Measurements from ENCODE around the gene OXSM.

Gene OXSM

DNA sequence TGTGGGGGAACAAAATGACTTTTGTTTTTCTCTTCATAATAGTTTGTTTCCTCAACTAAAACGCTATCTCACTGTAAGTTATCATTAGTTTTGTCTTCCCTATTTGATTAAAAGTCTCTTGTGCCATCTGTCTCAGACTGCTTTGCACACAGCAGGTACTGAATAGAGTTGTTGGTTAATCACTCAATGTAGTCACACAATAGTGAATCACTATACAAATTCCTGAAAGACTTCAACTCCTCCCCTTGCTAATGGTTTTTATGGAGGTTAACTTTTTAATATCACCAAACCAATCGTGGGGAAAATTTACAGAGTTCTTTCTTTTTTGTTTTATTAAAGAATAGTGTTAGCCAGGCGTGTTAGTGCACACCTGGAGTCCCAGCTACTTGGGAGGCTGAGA, 4.1 kb upstream of the OXSM start:
- H3K4me1 ChIP-seq (ENCODE audit: control insufficient read depth in 2 of 2, insufficient read depth in 1 of 2, low read depth in 1 of 2, low read length in 2 of 2): peaks cover 0 to 3% of the 10 kb centered on the region in 2 donors
- H3K27me3 ChIP-seq (ENCODE audit: control insufficient read depth in 3 of 3, insufficient read depth in 3 of 3, low read depth in 1 of 3, low read length in 3 of 3): no peaks in the 10 kb centered on the region
- no peak overlapping the region for H3K4me2 ChIP-seq (ENCODE audit: insufficient read depth, low read length, poor library complexity, severe bottlenecking)
- no peak overlapping the region for H3K14ac ChIP-seq (ENCODE audit: low read length)
- WGBS, 2 donors (ENCODE audit: extremely low coverage in 2 of 2, insufficient read length in 2 of 2, insufficient replicate concordance in 1 of 2): no CpG with 5 or more reads among the region's 3 CpGs
- H2BK120ac ChIP-seq (ENCODE audit: low read depth, low read length): no peak overlapping the region
- no peak overlapping the region for H2AFZ ChIP-seq (ENCODE audit: low read length)
- no peak overlapping the region for H2BK5ac ChIP-seq (ENCODE audit: low read length)
- DNase-seq (ENCODE audit: low spot score): no peak
- no peak overlapping the region for H3K27ac ChIP-seq (replicated peaks; ENCODE audit: low read length)
- no peak overlapping the region for H3K23ac ChIP-seq (ENCODE audit: low read depth, low read length, poor library complexity)
- no peak overlapping the region for H3K18ac ChIP-seq (ENCODE audit: low read length)
- no peaks in the 10 kb centered on the region for H3K9me3 ChIP-seq (replicated peaks in 1 of 2; ENCODE audit: control insufficient read depth in 2 of 2, insufficient read depth in 1 of 2, low read depth in 1 of 2, low read length in 2 of 2)
- H3K4me3 ChIP-seq (ENCODE audit: low read length in 2 of 2): no peak overlapping the region
- H3K79me1 ChIP-seq (ENCODE audit: low read depth, low read length): no peaks in the 10 kb centered on the region
- no peak overlapping the region for H3K9ac ChIP-seq (ENCODE audit: low read depth, low read length, poor library complexity)
- no peak overlapping the region for H2BK12ac ChIP-seq (ENCODE audit: low read length)
- H4K8ac ChIP-seq (ENCODE audit: low read depth, low read length): no peak overlapping the region
- no peak overlapping the region for H3K4ac ChIP-seq (ENCODE audit: low read length)
- H2BK15ac ChIP-seq (ENCODE audit: low read length): no peak overlapping the region
- H3K36me3 ChIP-seq (replicated peaks in 1 of 2; ENCODE audit: control insufficient read depth in 2 of 2, insufficient read depth in 2 of 2, low read length in 2 of 2): no peaks in the 10 kb centered on the region
- H4K91ac ChIP-seq (ENCODE audit: low read depth, low read length, poor library complexity): no peak overlapping the region
- no peak overlapping the region for H2AK5ac ChIP-seq (ENCODE audit: low read depth, low read length)

DNA sequence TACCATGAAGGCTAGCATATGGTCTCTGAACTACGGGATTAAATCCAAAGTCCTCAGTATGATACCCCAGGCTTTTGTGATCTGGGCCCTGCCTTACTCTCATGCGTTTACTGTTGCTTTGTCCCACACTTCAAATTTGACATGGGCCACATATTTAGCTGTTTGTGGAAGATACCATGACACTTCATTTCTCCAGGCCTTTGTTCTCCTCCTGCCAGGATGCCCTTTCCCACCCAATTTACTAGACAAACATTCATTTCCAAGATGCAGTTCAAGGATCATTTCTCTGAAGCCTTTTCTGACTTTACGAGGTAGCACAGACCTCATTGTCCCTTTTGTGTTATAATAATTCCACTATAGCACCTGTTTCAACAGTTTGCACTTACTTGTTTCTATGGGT, 2.2 kb upstream of the OXSM start:
- H2BK12ac ChIP-seq (ENCODE audit: low read length): no peak overlapping the region
- no peak overlapping the region for H2BK120ac ChIP-seq (ENCODE audit: low read depth, low read length)
- H4K8ac ChIP-seq (ENCODE audit: low read depth, low read length): no peak overlapping the region
- no peak overlapping the region for H3K27ac ChIP-seq (replicated peaks; ENCODE audit: low read length)
- WGBS, 2 donors (ENCODE audit: extremely low coverage in 2 of 2, insufficient read length in 2 of 2, insufficient replicate concordance in 1 of 2): no CpG with 5 or more reads among the region's 3 CpGs
- H3K79me1 ChIP-seq (ENCODE audit: low read depth, low read length): no peaks in the 10 kb centered on the region
- H3K14ac ChIP-seq (ENCODE audit: low read length): no peak overlapping the region
- H2BK5ac ChIP-seq (ENCODE audit: low read length): no peak overlapping the region
- H2AFZ ChIP-seq (ENCODE audit: low read length): no peak overlapping the region
- no peak overlapping the region for H3K23ac ChIP-seq (ENCODE audit: low read depth, low read length, poor library complexity)
- H3K27me3 ChIP-seq (ENCODE audit: control insufficient read depth in 3 of 3, insufficient read depth in 3 of 3, low read depth in 1 of 3, low read length in 3 of 3): no peaks in the 10 kb centered on the region
- no peak overlapping the region for H3K4me3 ChIP-seq (ENCODE audit: low read length in 2 of 2)
- H3K18ac ChIP-seq (ENCODE audit: low read length): no peak overlapping the region
- DNase-seq (ENCODE audit: low spot score): no peak
- H3K4me2 ChIP-seq (ENCODE audit: insufficient read depth, low read length, poor library complexity, severe bottlenecking): no peak overlapping the region
- H2BK15ac ChIP-seq (ENCODE audit: low read length): no peak overlapping the region
- no peak overlapping the region for H3K4ac ChIP-seq (ENCODE audit: low read length)
- no peaks in the 10 kb centered on the region for H3K9me3 ChIP-seq (replicated peaks in 1 of 2; ENCODE audit: control insufficient read depth in 2 of 2, insufficient read depth in 1 of 2, low read depth in 1 of 2, low read length in 2 of 2)
- no peak overlapping the region for H3K9ac ChIP-seq (ENCODE audit: low read depth, low read length, poor library complexity)
- no peaks in the 10 kb centered on the region for H3K4me1 ChIP-seq (ENCODE audit: control insufficient read depth in 2 of 2, insufficient read depth in 1 of 2, low read depth in 1 of 2, low read length in 2 of 2)
- H2AK5ac ChIP-seq (ENCODE audit: low read depth, low read length): no peak overlapping the region
- no peaks in the 10 kb centered on the region for H3K36me3 ChIP-seq (replicated peaks in 1 of 2; ENCODE audit: control insufficient read depth in 2 of 2, insufficient read depth in 2 of 2, low read length in 2 of 2)
- H4K91ac ChIP-seq (ENCODE audit: low read depth, low read length, poor library complexity): no peak overlapping the region

DNA sequence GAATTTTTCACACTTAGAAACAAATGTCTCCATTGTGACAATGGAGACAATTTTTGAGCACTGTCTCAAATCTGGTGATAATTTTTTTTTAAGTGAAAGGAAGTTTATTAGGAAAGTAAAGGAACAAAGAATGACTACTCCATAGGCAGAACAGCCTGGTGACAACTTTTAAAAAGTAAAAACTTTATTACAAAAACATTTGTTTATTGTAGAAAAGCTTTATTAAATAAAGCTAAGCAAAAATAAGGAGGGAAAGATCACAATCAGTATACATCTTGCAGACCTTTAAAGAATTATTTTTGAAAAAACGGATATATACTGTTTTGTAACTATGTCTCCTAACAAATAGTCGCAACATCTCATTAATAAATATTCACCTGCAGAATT, 688 bp upstream of the OXSM start:
- Histone ChIP-seq H3K4me2 (ENCODE audit: insufficient read depth, low read length, poor library complexity, severe bottlenecking) (no peak overlapping the region), H3K18ac (ENCODE audit: low read length) (no peak overlapping the region), H3K36me3 (replicated peaks in 1 of 2; ENCODE audit: control insufficient read depth in 2 of 2, insufficient read depth in 2 of 2, low read length in 2 of 2) (no peaks in the 10 kb centered on the region), H2BK12ac (ENCODE audit: low read length) (no peak overlapping the region), H4K91ac (ENCODE audit: low read depth, low read length, poor library complexity) (no peak overlapping the region), H3K14ac (ENCODE audit: low read length) (no peak overlapping the region), H2AFZ (ENCODE audit: low read length) (peak overlapping the region; percentile 50), H3K9me3 (replicated peaks in 1 of 2; ENCODE audit: control insufficient read depth in 2 of 2, insufficient read depth in 1 of 2, low read depth in 1 of 2, low read length in 2 of 2) (no peaks in the 10 kb centered on the region), H2BK5ac (ENCODE audit: low read length) (no peak overlapping the region), H3K79me1 (ENCODE audit: low read depth, low read length) (no peaks in the 10 kb centered on the region), H4K8ac (ENCODE audit: low read depth, low read length) (no peak overlapping the region), H3K9ac (ENCODE audit: low read depth, low read length, poor library complexity) (no peak overlapping the region), H3K4me3 (ENCODE audit: low read length in 2 of 2) (peak overlapping the region in 1 of 2 donors; percentile 60), H3K23ac (ENCODE audit: low read depth, low read length, poor library complexity) (no peak overlapping the region), H2BK15ac (ENCODE audit: low read length) (no peak overlapping the region), H3K27ac (replicated peaks; ENCODE audit: low read length) (no peak overlapping the region), H3K4ac (ENCODE audit: low read length) (no peak overlapping the region), H2BK120ac (ENCODE audit: low read depth, low read length) (no peak overlapping the region), H2AK5ac (ENCODE audit: low read depth, low read length) (no peak overlapping the region), H3K4me1 (ENCODE audit: control insufficient read depth in 2 of 2, insufficient read depth in 1 of 2, low read depth in 1 of 2, low read length in 2 of 2) (no peaks in the 10 kb centered on the region), H3K27me3 (ENCODE audit: control insufficient read depth in 3 of 3, insufficient read depth in 3 of 3, low read depth in 1 of 3, low read length in 3 of 3) (no peaks in the 10 kb centered on the region)
- no peak for DNase-seq (ENCODE audit: low spot score)
- no CpG with 5 or more reads among the region's 2 CpGs for WGBS, 2 donors (ENCODE audit: extremely low coverage in 2 of 2, insufficient read length in 2 of 2, insufficient replicate concordance in 1 of 2)

- H3K27me3 ChIP-seq (ENCODE audit: control insufficient read depth in 3 of 3, insufficient read depth in 3 of 3, low read depth in 1 of 3, low read length in 3 of 3): no peaks in the 10 kb centered on the region
- no peak overlapping the region for H2BK120ac ChIP-seq (ENCODE audit: low read depth, low read length)
- no peak overlapping the region for H3K23ac ChIP-seq (ENCODE audit: low read depth, low read length, poor library complexity)
- no peak overlapping the region for H3K27ac ChIP-seq (replicated peaks; ENCODE audit: low read length)
- H3K14ac ChIP-seq (ENCODE audit: low read length): no peak overlapping the region
- H3K4me2 ChIP-seq (ENCODE audit: insufficient read depth, low read length, poor library complexity, severe bottlenecking): no peak overlapping the region
- H3K4ac ChIP-seq (ENCODE audit: low read length): no peak overlapping the region
- no peaks in the 10 kb centered on the region for H3K4me1 ChIP-seq (ENCODE audit: control insufficient read depth in 2 of 2, insufficient read depth in 1 of 2, low read depth in 1 of 2, low read length in 2 of 2)
- H3K9ac ChIP-seq (ENCODE audit: low read depth, low read length, poor library complexity): no peak overlapping the region
- WGBS, 2 donors (ENCODE audit: extremely low coverage in 2 of 2, insufficient read length in 2 of 2, insufficient replicate concordance in 1 of 2): no CpG with 5 or more reads among the region's 3 CpGs
- no peaks in the 10 kb centered on the region for H3K9me3 ChIP-seq (replicated peaks in 1 of 2; ENCODE audit: control insufficient read depth in 2 of 2, insufficient read depth in 1 of 2, low read depth in 1 of 2, low read length in 2 of 2)
- no peak overlapping the region for H2BK5ac ChIP-seq (ENCODE audit: low read length)
- no peaks in the 10 kb centered on the region for H3K79me1 ChIP-seq (ENCODE audit: low read depth, low read length)
- no peak overlapping the region for H3K4me3 ChIP-seq (ENCODE audit: low read length in 2 of 2)
- no peak overlapping the region for H2BK15ac ChIP-seq (ENCODE audit: low read length)
- DNase-seq (ENCODE audit: low spot score): no peak
- H3K36me3 ChIP-seq (replicated peaks in 1 of 2; ENCODE audit: control insufficient read depth in 2 of 2, insufficient read depth in 2 of 2, low read length in 2 of 2): no peaks in the 10 kb centered on the region
- no peak overlapping the region for H3K18ac ChIP-seq (ENCODE audit: low read length)
- H2BK12ac ChIP-seq (ENCODE audit: low read length): no peak overlapping the region
- no peak overlapping the region for H2AK5ac ChIP-seq (ENCODE audit: low read depth, low read length)
- no peak overlapping the region for H4K91ac ChIP-seq (ENCODE audit: low read depth, low read length, poor library complexity)
- H4K8ac ChIP-seq (ENCODE audit: low read depth, low read length): no peak overlapping the region
- H2AFZ ChIP-seq (ENCODE audit: low read length): no peak overlapping the region
These were observed 11.9 kb downstream of the OXSM start for GRCh38 chr3:25801786-25802185.

Data from neuronal stem cell (in vitro differentiated cells).